Hepatocyte (in vitro differentiated cells): ENCODE data around the gene ADIPOR2.

Source experiments
- CTCF ChIP-seq: fragments of 200-600 bp; sonication (generic); IDR thresholded peaks from 2 replicates; pipeline ENCODE4 v1.5.1; 2016; ENCODE audit warnings: antibody characterized with exemption, mild to moderate bottlenecking; ENCODE audit not compliant: poor library complexity
- EZH2phosphoT487 ChIP-seq: fragments of 200-600 bp; sonication (generic); IDR thresholded peaks from one replicate; pipeline ENCODE4 v1.6.1; 2018; ENCODE audit warnings: antibody characterized with exemption, mild to moderate bottlenecking, low read depth, moderate library complexity; ENCODE audit not compliant: unreplicated experiment, severe bottlenecking

GRCh38 chr12:1662761-1663439 lies 28.0 kb upstream of the ADIPOR2 start:
- TF ChIP-seq CTCF (peak; percentile 62), EZH2phosphoT487 (no peak)
